OCI-LY1 (cell line): ENCODE measurements around the gene CST9L.

Experiments used
- H2AFZ ChIP-seq: fragments of 200-600 bp; sonication (generic), shearing (Covaris generic); 2 replicates; pipeline ENCODE4 v1.6.0; 2014; ENCODE audit warnings: antibody characterized with exemption, mild to moderate bottlenecking, low read length
- H3F3A ChIP-seq: fragments of 200-600 bp; sonication (generic), shearing (Covaris generic); 2 replicates; pipeline ENCODE4 v1.6.0; 2014; ENCODE audit warnings: mild to moderate bottlenecking, antibody characterized with exemption, low read length, moderate library complexity; ENCODE audit not compliant: insufficient read depth
- H3K27ac ChIP-seq: fragments of 200-600 bp; sonication (generic); 2 replicates; pipeline ENCODE4 v1.5.1; 2014; ENCODE audit warnings: low read length, mixed run types, mild to moderate bottlenecking, low read depth; ENCODE audit not compliant: poor library complexity, severe bottlenecking
- H3K27me3 ChIP-seq: fragments of 200-600 bp; sonication (generic); 2 replicates; pipeline ENCODE4 v1.6.0; 2014; ENCODE audit warnings: antibody characterized with exemption, mild to moderate bottlenecking, low read length, moderate library complexity; ENCODE audit not compliant: insufficient read depth
- H3K36me3 ChIP-seq: fragments of 200-600 bp; sonication (generic); 2 replicates; pipeline ENCODE4 v1.6.1; 2014; ENCODE audit warnings: mild to moderate bottlenecking, antibody characterized with exemption, low read length, moderate library complexity, mixed read lengths; ENCODE audit not compliant: insufficient read depth
- H3K4me1 ChIP-seq: fragments of 200-600 bp; sonication (generic); 2 replicates; pipeline ENCODE4 v1.5.1; 2014; ENCODE audit warnings: mild to moderate bottlenecking, low read length, moderate library complexity; ENCODE audit not compliant: insufficient read depth, severe bottlenecking
- H3K4me2 ChIP-seq: fragments of 200-600 bp; sonication (generic), shearing (Covaris generic); 2 replicates; pipeline ENCODE4 v1.6.1; 2014; ENCODE audit warnings: low read length
- H3K4me3 ChIP-seq: fragments of 200-600 bp; sonication (generic); 2 replicates; pipeline ENCODE4 v1.5.1; 2014; ENCODE audit warnings: low read length, low read depth, mild to moderate bottlenecking, mixed read lengths; ENCODE audit not compliant: poor library complexity, severe bottlenecking
- H3K79me2 ChIP-seq: fragments of 200-600 bp; shearing (Covaris generic); 2 replicates; pipeline ENCODE4 v1.6.1; 2016; ENCODE audit warnings: mixed run types, low read length, mixed read lengths; ENCODE audit not compliant: insufficient read depth
- H3K9ac ChIP-seq: fragments of 200-600 bp; sonication (generic), shearing (Covaris generic); 2 replicates; pipeline ENCODE4 v1.6.1; 2014; ENCODE audit warnings: mild to moderate bottlenecking, low read length, mixed read lengths
- H3K9me2 ChIP-seq: fragments of 200-600 bp; sonication (generic), shearing (Covaris generic); 2 replicates; pipeline ENCODE4 v1.6.1; 2014; ENCODE audit warnings: low read depth, mild to moderate bottlenecking, low read length, mixed read lengths
- H3K9me3 ChIP-seq: fragments of 200-600 bp; shearing (Covaris generic); 2 replicates; pipeline ENCODE4 v1.6.1; 2014; ENCODE audit warnings: low read length, mixed read lengths
- H4K20me1 ChIP-seq: fragments of 200-600 bp; sonication (generic), shearing (Covaris generic); 2 replicates; pipeline ENCODE4 v1.6.0; 2016; ENCODE audit warnings: mild to moderate bottlenecking, low read length; ENCODE audit not compliant: insufficient read depth
- EZH2 ChIP-seq: fragments of 200-600 bp; sonication (generic), shearing (Covaris generic); IDR thresholded peaks from 2 replicates; pipeline ENCODE4 v1.8.0; 2017; ENCODE audit warnings: borderline replicate concordance, mixed run types, mild to moderate bottlenecking, antibody characterized with exemption, low read length, moderate library complexity, mixed read lengths
- TF ChIP-seq, protein P1 (sequence below): fragments of 200-600 bp; sonication (generic), shearing (Covaris generic); IDR thresholded peaks from 2 replicates; pipeline ENCODE4 v1.5.1; 2017; ENCODE audit warnings: mild to moderate bottlenecking, antibody characterized with exemption, low read length, moderate library complexity, mixed read lengths

Gene CST9L

DNA sequence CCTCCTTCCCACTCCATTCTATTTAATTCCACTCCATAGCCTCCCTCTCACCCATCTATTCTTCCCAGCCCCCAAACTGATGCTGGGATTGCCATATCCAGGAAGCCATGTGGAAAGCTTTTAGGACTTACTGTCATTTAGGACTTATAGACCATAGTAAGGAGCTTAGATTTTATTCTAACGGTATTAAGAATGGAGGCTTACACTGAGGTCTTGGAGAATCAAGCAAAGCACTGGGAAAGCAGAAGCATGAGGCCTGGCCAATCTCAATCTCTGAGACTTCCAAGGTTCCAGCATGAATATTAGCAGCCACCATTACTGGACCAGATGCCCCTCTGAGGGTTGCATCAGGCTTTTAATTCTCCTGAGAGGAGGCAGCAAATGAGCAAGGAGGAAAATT is 36.0 kb upstream of the CST9L start:
- H3K9me2 ChIP-seq = no peaks in the 10 kb centered on the region
- H3K4me2 ChIP-seq = no peak overlapping the region
- H3K36me3 ChIP-seq = no peaks in the 10 kb centered on the region
- H3K79me2 ChIP-seq = no peaks in the 10 kb centered on the region
- no peaks in the 10 kb centered on the region for H3K4me1 ChIP-seq
- H2AFZ ChIP-seq = no peak overlapping the region
- no peaks in the 10 kb centered on the region for H3K9me3 ChIP-seq
- H3K4me3 ChIP-seq = no peak overlapping the region
- TF ChIP-seq EZH2 = no peak
- TF ChIP-seq, protein P1, sequence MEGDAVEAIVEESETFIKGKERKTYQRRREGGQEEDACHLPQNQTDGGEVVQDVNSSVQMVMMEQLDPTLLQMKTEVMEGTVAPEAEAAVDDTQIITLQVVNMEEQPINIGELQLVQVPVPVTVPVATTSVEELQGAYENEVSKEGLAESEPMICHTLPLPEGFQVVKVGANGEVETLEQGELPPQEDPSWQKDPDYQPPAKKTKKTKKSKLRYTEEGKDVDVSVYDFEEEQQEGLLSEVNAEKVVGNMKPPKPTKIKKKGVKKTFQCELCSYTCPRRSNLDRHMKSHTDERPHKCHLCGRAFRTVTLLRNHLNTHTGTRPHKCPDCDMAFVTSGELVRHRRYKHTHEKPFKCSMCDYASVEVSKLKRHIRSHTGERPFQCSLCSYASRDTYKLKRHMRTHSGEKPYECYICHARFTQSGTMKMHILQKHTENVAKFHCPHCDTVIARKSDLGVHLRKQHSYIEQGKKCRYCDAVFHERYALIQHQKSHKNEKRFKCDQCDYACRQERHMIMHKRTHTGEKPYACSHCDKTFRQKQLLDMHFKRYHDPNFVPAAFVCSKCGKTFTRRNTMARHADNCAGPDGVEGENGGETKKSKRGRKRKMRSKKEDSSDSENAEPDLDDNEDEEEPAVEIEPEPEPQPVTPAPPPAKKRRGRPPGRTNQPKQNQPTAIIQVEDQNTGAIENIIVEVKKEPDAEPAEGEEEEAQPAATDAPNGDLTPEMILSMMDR = no peak
- no peak overlapping the region for H3K9ac ChIP-seq
- no peaks in the 10 kb centered on the region; the same call in 1 of the 2 replicates for H3K27me3 ChIP-seq
- H3F3A ChIP-seq = no peaks in the 10 kb centered on the region
- H3K27ac ChIP-seq = no peak overlapping the region
- no peaks in the 10 kb centered on the region for H4K20me1 ChIP-seq

DNA sequence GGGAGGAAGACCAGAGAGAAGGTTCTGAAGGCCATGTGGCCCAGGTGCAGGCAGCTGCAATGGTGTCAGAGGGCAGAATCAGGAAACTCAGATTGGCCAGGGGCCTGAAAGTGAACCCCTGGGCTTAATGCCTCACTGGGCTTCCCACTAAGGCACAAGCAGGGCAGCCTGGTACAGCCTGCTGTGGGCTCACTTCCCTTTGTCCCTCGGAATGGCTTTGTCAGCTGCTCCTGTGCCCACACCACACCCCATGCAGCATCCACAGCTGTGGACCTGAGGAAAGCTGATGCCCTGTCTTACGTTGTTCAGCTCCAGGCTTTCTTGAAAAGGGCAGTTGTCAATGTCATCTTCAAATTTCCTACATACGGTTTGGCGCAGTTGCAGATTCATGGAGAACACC is 35.0 kb upstream of the CST9L start:
- Histone ChIP-seq H3K4me2 (no peak overlapping the region), H3K27me3 (no peaks in the 10 kb centered on the region; the same call in 1 of the 2 replicates), H2AFZ (no peak overlapping the region), H3K9me2 (no peaks in the 10 kb centered on the region), H3K27ac (no peak overlapping the region), H3K4me3 (no peak overlapping the region), H4K20me1 (no peaks in the 10 kb centered on the region), H3K9me3 (no peaks in the 10 kb centered on the region), H3K9ac (no peak overlapping the region), H3K36me3 (no peaks in the 10 kb centered on the region), H3K79me2 (no peaks in the 10 kb centered on the region), H3K4me1 (no peaks in the 10 kb centered on the region), H3F3A (no peaks in the 10 kb centered on the region)
- no peak for TF ChIP-seq EZH2
- TF ChIP-seq, protein P1 = no peak

DNA sequence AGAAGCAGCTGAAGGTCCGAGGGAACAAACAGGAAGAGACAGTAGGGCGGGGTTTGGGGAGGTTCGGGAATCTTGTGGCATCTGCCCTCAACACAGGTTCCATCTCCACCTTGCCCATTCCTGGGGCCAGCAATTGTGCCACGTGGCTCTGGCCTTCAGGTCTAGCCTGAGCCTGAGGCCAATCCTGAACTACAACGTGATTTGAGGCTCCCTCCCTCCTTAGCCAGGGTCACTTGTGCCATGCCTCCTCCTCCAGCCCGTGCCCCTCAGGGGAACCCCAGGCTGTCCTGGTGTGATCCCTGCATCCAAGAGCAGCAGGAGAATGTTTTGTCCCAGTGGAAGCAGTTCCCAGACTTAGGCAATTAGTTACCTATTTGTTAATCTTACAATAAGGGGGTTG is 34.4 kb upstream of the CST9L start:
- H3K4me2 ChIP-seq = no peak overlapping the region
- H3K9me2 ChIP-seq = no peaks in the 10 kb centered on the region
- no peaks in the 10 kb centered on the region; the same call in 1 of the 2 replicates for H3K27me3 ChIP-seq
- no peak overlapping the region for H3K4me3 ChIP-seq
- no peak overlapping the region for H3K9ac ChIP-seq
- TF ChIP-seq, protein P1 = no peak
- TF ChIP-seq EZH2 = no peak
- H3F3A ChIP-seq = no peaks in the 10 kb centered on the region
- no peaks in the 10 kb centered on the region for H3K9me3 ChIP-seq
- H3K27ac ChIP-seq = no peak overlapping the region
- H4K20me1 ChIP-seq = no peaks in the 10 kb centered on the region
- no peak overlapping the region for H2AFZ ChIP-seq
- H3K4me1 ChIP-seq = no peaks in the 10 kb centered on the region
- H3K79me2 ChIP-seq = no peaks in the 10 kb centered on the region
- no peaks in the 10 kb centered on the region for H3K36me3 ChIP-seq
